HepG2 (cell line): Measurements from ENCODE around the gene SSC5D. TPM values are rescaled to one million over a fixed set of nuclear protein-coding genes. Genes with fewer than 3 reads are reported as not detected.

Source experiments
- ASH2L ChIP-seq: fragments of 300-600, 200-600 bp; sonication (generic); IDR thresholded peaks from 2 replicates; pipeline ENCODE4 v1.7.0; 2017; ENCODE audit warnings: low read depth, mild to moderate bottlenecking, moderate library complexity, mixed read lengths, low read length; ENCODE audit not compliant: insufficient read length
- ATF7 ChIP-seq, 2 experiments: fragments of 450-650 bp in 1 of 2; sonication (generic) in 1 of 2; formaldehyde crosslinking in 1 of 2; IDR thresholded peaks; 2 replicates each; pipeline versions ENCODE4 v1.4.0 to v1.6.1; 2016 to 2020; ENCODE audit warnings: antibody characterized with exemption in 1 of 2, mild to moderate bottlenecking in 1 of 2, missing genetic modification reagents in 1 of 2
- ATM ChIP-seq: fragments of 450-650 bp; IDR thresholded peaks from 2 replicates; pipeline ENCODE4 v1.7.1; 2017; ENCODE audit warnings: mild to moderate bottlenecking, borderline replicate concordance
- ETV5 ChIP-seq: IDR thresholded peaks from 2 replicates; pipeline ENCODE4 v1.6.1; 2018; ENCODE audit warnings: missing biosample characterization, missing genetic modification reagents, inconsistent platforms, borderline replicate concordance
- HES4 ChIP-seq: sonication (generic); formaldehyde crosslinking; IDR thresholded peaks from 2 replicates; pipeline ENCODE4 v1.9.0; 2021; ENCODE audit warnings: mild to moderate bottlenecking, missing genetic modification reagents, borderline replicate concordance
- KLF13 ChIP-seq: sonication (generic); formaldehyde crosslinking; IDR thresholded peaks from 2 replicates; pipeline ENCODE4 v1.4.0; 2020; ENCODE audit warnings: mild to moderate bottlenecking, missing genetic modification reagents
- NRL ChIP-seq: sonication (generic); formaldehyde crosslinking; IDR thresholded peaks from 2 replicates; pipeline ENCODE4 v1.5.0; 2020; ENCODE audit warnings: missing genetic modification reagents, mild to moderate bottlenecking, moderate library complexity, borderline replicate concordance
- PAX8 ChIP-seq: sonication (generic); formaldehyde crosslinking; IDR thresholded peaks from 2 replicates; pipeline ENCODE4 v1.8.0; 2022; ENCODE audit warnings: mild to moderate bottlenecking, missing genetic modification reagents, borderline replicate concordance
- PHF20 ChIP-seq: sonication (generic); formaldehyde crosslinking; IDR thresholded peaks from 2 replicates; pipeline ENCODE4 v1.5.0; 2020; ENCODE audit warnings: mild to moderate bottlenecking, missing genetic modification reagents
- PITX1 ChIP-seq: sonication (generic); formaldehyde crosslinking; IDR thresholded peaks from 2 replicates; pipeline ENCODE4 v1.5.1; 2020; ENCODE audit warnings: mild to moderate bottlenecking, missing genetic modification reagents
- SRSF9 ChIP-seq: fragments of 200-400 bp; formaldehyde crosslinking; IDR thresholded peaks from 2 replicates; pipeline ENCODE4 v1.6.1; 2018; ENCODE audit warnings: borderline replicate concordance, mild to moderate bottlenecking, low read depth, low read length; ENCODE audit not compliant: insufficient read depth, poor library complexity, severe bottlenecking
- TGIF2 ChIP-seq: IDR thresholded peaks from 2 replicates; pipeline ENCODE4 v1.6.1; 2016; ENCODE audit warnings: control low read depth, missing compliant biosample characterization
- THYN1 ChIP-seq: sonication (generic); formaldehyde crosslinking; IDR thresholded peaks from 2 replicates; pipeline ENCODE4 v1.8.1; 2023; ENCODE audit warnings: low read depth, mild to moderate bottlenecking, moderate library complexity, missing genetic modification reagents, borderline replicate concordance
- ZNF296 ChIP-seq: sonication (generic); formaldehyde crosslinking; conservative IDR thresholded peaks from 2 replicates; pipeline ENCODE4 v1.5.0; 2020; ENCODE audit warnings: mild to moderate bottlenecking, missing genetic modification reagents
- ZNF629 ChIP-seq: sonication (generic); formaldehyde crosslinking; conservative IDR thresholded peaks from 2 replicates; pipeline ENCODE4 v1.5.0; 2020; ENCODE audit warnings: missing genetic modification reagents
- polyA plus RNA-seq, 8 experiments: library from polyadenylated mRNA; depleted of rRNA in 3 of 8; stranded (reverse) in 7 of 8; unstranded in 1 of 8; fragments of >200 nt; fragmentation: Illumina TruSeq in 4 of 8; extraction: Trizol in 4 of 8; gene quantifications; 2 replicates each; pipeline versions ENCODE4 v1.2.1 to v1.2.3, GENCODE V29; 2011 to 2016; ENCODE audit warnings: low read depth in 4 of 8, missing spikeins in 1 of 8, mixed read lengths in 1 of 8; ENCODE audit not compliant: insufficient read depth in 1 of 8
- total RNA-seq, 5 experiments: library from RNA; depleted of rRNA; stranded (reverse); fragments of >200 nt; fragmentation: Illumina TruSeq; extraction: Trizol; gene quantifications; 2 replicates each; pipeline ENCODE4 v1.2.3, GENCODE V29; 2016; ENCODE audit warnings: low read depth in 1 of 5
- TF ChIP-seq, protein P1 (sequence below): sonication (generic); formaldehyde crosslinking; IDR thresholded peaks from 2 replicates; pipeline ENCODE4 v1.5.0; 2020; ENCODE audit warnings: mild to moderate bottlenecking, missing genetic modification reagents, borderline replicate concordance
- TF ChIP-seq, protein P2 (sequence below): sonication (generic); formaldehyde crosslinking; IDR thresholded peaks from 2 replicates; pipeline ENCODE4 v1.8.1; 2023; ENCODE audit warnings: mild to moderate bottlenecking, missing genetic modification reagents
- TF ChIP-seq, protein P3 (sequence below): sonication (generic); formaldehyde crosslinking; IDR thresholded peaks from 2 replicates; pipeline ENCODE4 v1.4.0; 2020; ENCODE audit warnings: mild to moderate bottlenecking, missing genetic modification reagents
- TF ChIP-seq, protein P4 (sequence below): sonication (generic); formaldehyde crosslinking; IDR thresholded peaks from 2 replicates; pipeline ENCODE4 v1.8.1; 2023; ENCODE audit warnings: mild to moderate bottlenecking, missing genetic modification reagents, borderline replicate concordance

The SSC5D gene
- total and polyA plus RNA-seq, 2 of the 13 experiments (the other 11 are each of a cell fraction or from before 2014, with no cell fraction given), result not detected

DNA sequence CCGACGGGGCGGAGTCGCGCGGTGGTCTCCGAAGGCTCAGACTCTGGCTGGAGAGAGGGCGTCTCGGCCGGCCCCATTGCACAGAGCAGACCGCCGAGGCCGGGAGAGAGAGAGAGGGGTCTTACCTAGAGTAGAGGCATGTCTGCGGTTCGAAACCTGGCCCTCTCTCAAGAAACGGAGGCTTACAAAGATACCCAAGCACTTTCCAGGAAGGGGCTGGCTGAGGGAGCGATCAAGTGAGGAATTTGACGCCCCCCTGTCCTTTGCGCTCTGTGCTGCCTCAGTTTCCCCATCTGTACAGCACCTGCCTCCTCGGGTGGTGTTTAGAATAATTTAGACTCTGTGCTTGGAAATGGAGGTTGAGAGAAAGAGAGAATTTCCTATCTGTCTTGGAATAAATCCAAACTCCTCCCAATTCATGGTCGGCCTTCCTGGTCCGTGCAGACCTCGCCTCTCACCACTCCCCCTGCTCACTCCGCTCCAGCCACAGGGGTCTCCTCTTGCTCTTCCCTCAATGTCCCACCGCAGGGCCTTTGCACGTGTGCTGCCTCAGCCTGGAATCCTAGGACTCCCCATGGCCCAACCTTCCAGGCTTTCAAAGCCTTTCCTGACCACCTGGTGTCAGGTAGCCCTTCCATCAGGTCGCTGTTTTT is 26.1 kb upstream of the SSC5D start (continued):
- TF ChIP-seq, protein P1, sequence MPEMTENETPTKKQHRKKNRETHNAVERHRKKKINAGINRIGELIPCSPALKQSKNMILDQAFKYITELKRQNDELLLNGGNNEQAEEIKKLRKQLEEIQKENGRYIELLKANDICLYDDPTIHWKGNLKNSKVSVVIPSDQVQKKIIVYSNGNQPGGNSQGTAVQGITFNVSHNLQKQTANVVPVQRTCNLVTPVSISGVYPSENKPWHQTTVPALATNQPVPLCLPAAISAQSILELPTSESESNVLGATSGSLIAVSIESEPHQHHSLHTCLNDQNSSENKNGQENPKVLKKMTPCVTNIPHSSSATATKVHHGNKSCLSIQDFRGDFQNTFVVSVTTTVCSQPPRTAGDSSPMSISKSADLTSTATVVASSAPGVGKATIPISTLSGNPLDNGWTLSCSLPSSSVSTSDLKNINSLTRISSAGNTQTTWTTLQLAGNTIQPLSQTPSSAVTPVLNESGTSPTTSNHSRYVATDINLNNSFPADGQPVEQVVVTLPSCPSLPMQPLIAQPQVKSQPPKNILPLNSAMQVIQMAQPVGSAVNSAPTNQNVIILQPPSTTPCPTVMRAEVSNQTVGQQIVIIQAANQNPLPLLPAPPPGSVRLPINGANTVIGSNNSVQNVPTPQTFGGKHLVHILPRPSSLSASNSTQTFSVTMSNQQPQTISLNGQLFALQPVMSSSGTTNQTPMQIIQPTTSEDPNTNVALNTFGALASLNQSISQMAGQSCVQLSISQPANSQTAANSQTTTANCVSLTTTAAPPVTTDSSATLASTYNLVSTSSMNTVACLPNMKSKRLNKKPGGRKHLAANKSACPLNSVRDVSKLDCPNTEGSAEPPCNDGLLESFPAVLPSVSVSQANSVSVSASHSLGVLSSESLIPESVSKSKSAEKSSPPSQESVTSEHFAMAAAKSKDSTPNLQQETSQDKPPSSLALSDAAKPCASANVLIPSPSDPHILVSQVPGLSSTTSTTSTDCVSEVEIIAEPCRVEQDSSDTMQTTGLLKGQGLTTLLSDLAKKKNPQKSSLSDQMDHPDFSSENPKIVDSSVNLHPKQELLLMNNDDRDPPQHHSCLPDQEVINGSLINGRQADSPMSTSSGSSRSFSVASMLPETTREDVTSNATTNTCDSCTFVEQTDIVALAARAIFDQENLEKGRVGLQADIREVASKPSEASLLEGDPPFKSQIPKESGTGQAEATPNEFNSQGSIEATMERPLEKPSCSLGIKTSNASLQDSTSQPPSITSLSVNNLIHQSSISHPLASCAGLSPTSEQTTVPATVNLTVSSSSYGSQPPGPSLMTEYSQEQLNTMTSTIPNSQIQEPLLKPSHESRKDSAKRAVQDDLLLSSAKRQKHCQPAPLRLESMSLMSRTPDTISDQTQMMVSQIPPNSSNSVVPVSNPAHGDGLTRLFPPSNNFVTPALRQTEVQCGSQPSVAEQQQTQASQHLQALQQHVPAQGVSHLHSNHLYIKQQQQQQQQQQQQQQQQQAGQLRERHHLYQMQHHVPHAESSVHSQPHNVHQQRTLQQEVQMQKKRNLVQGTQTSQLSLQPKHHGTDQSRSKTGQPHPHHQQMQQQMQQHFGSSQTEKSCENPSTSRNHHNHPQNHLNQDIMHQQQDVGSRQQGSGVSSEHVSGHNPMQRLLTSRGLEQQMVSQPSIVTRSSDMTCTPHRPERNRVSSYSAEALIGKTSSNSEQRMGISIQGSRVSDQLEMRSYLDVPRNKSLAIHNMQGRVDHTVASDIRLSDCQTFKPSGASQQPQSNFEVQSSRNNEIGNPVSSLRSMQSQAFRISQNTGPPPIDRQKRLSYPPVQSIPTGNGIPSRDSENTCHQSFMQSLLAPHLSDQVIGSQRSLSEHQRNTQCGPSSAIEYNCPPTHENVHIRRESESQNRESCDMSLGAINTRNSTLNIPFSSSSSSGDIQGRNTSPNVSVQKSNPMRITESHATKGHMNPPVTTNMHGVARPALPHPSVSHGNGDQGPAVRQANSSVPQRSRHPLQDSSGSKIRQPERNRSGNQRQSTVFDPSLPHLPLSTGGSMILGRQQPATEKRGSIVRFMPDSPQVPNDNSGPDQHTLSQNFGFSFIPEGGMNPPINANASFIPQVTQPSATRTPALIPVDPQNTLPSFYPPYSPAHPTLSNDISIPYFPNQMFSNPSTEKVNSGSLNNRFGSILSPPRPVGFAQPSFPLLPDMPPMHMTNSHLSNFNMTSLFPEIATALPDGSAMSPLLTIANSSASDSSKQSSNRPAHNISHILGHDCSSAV, result 0 out of 2 replicates have a peak, but pooled peaks have one; percentile 5
- TF ChIP-seq ATM (no peak), ATF7 (IDR thresholded peaks at IDR 0.05) (no peak), ATF7 (CRISPR knock-in tag; IDR thresholded peaks at IDR 0.05) (no peak), HES4 (no peak), PITX1 (CRISPR knock-in tag) (no peak), SRSF9 (no peak), NRL (CRISPR knock-in tag) (peak; percentile 79), THYN1 (no peak), PHF20 (CRISPR knock-in tag) (0 out of 2 replicates have a peak, but pooled peaks have one; percentile 38), ASH2L (no peak), ZNF629 (CRISPR knock-in tag) (peak; percentile 96), ZNF296 (CRISPR knock-in tag) (0 out of 2 replicates have a peak, but pooled peaks have one; percentile 40), PAX8 (CRISPR knock-in tag) (no peak), KLF13 (CRISPR knock-in tag) (no peak), ETV5 (CRISPR knock-in tag) (no peak), TGIF2 (no peak)
- TF ChIP-seq, protein P2, sequence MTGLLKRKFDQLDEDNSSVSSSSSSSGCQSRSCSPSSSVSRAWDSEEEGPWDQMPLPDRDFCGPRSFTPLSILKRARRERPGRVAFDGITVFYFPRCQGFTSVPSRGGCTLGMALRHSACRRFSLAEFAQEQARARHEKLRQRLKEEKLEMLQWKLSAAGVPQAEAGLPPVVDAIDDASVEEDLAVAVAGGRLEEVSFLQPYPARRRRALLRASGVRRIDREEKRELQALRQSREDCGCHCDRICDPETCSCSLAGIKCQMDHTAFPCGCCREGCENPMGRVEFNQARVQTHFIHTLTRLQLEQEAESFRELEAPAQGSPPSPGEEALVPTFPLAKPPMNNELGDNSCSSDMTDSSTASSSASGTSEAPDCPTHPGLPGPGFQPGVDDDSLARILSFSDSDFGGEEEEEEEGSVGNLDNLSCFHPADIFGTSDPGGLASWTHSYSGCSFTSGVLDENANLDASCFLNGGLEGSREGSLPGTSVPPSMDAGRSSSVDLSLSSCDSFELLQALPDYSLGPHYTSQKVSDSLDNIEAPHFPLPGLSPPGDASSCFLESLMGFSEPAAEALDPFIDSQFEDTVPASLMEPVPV (CRISPR knock-in tag), result 0 out of 2 replicates have a peak, but pooled peaks have one; percentile 34
- TF ChIP-seq, protein P3, sequence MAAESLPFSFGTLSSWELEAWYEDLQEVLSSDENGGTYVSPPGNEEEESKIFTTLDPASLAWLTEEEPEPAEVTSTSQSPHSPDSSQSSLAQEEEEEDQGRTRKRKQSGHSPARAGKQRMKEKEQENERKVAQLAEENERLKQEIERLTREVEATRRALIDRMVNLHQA, result no peak
- TF ChIP-seq, protein P4, sequence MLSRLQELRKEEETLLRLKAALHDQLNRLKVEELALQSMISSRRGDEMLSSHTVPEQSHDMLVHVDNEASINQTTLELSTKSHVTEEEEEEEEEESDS (CRISPR knock-in tag), result no peak
